GM21447 (cell line): ENCODE data around the gene ZNF195.
"Not testable (repeated sequence)": the region's sequence is repeated elsewhere in the genome, so short reads cannot be mapped to it uniquely, and the experiment has no call there.

ENCODE experiments used
- ATAC-seq: cut with Tn5 transposase; IDR thresholded peaks from one replicate; pipeline ENCODE4 v1.9.1; 2021; ENCODE audit not compliant: unreplicated experiment

Gene ZNF195

GRCh38 chr11:3356858-3357257 lies 22.1 kb downstream of the ZNF195 start:
- no peak for ATAC-seq

GRCh38 chr11:3353066-3353465 lies 25.9 kb downstream of the ZNF195 start:
- ATAC-seq: no peak

GRCh38 chr11:3347127-3347526 lies 31.8 kb downstream of the ZNF195 start:
- no peak for ATAC-seq

GRCh38 chr11:3346587-3346986 lies 32.4 kb downstream of the ZNF195 start:
- no peak for ATAC-seq

- ATAC-seq: no peak
Observed at GRCh38 chr11:3345736-3346135, 33.2 kb downstream of the ZNF195 start.

GRCh38 chr11:3344327-3345174 lies 34.4 kb downstream of the ZNF195 start:
- ATAC-seq: no peak

- no peak for ATAC-seq
Observed at GRCh38 chr11:3342709-3343108, 36.2 kb downstream of the ZNF195 start.

- no peak for ATAC-seq
Observed at GRCh38 chr11:3341298-3341697, 37.6 kb downstream of the ZNF195 start.

GRCh38 chr11:3340025-3340424 lies 38.9 kb downstream of the ZNF195 start:
- no peak for ATAC-seq

GRCh38 chr11:3339340-3339624 lies 39.7 kb downstream of the ZNF195 start:
- ATAC-seq: no peak

GRCh38 chr11:3338569-3339339 lies 40.2 kb downstream of the ZNF195 start:
- ATAC-seq: no peak

GRCh38 chr11:3336420-3336819 lies 42.5 kb downstream of the ZNF195 start:
- ATAC-seq: not testable (repeated sequence)

- not testable (repeated sequence) for ATAC-seq
Observed at GRCh38 chr11:3333157-3333556, 45.8 kb downstream of the ZNF195 start.

- ATAC-seq: not testable (repeated sequence)
Observed at GRCh38 chr11:3331078-3331477, 47.9 kb downstream of the ZNF195 start.

- not testable (repeated sequence) for ATAC-seq
Observed at GRCh38 chr11:3330064-3330463, 48.9 kb downstream of the ZNF195 start.

GRCh38 chr11:3328503-3328902 lies 50.4 kb downstream of the ZNF195 start:
- ATAC-seq: not testable (repeated sequence)

- not testable (repeated sequence) for ATAC-seq
Observed at GRCh38 chr11:3326450-3326849, 52.5 kb downstream of the ZNF195 start.

- ATAC-seq: not testable (repeated sequence)
Observed at GRCh38 chr11:3324724-3325123, 54.2 kb downstream of the ZNF195 start.
